ENCODE measurements around the gene C9orf85. TPM values are rescaled to one million over a fixed set of nuclear protein-coding genes. Genes with fewer than 3 reads are reported as not detected.
A peak's percentile ranks its signal among the peaks of the same experiment; 100 is the strongest.

C9orf85 gene
- total and polyA plus RNA-seq, 5 donors, result 6.3 to 8.3 (median 7.0) TPM

- DNase-seq (no peak), ATAC-seq (no peak)
- intact Hi-C loops (cut with DNase I), result no loop called here
- 44% methylated on average over 1 of the region's 1 CpG for WGBS
- Histone ChIP-seq H3K9me3 (ENCODE audit: control insufficient read depth, low read length) (no peaks in the 10 kb centered on the region), H3K27me3 (ENCODE audit: control insufficient read depth, insufficient read depth) (no peaks in the 10 kb centered on the region), H3K4me3 (ENCODE audit: low read length) (peak overlapping the region; percentile 89), H3K4me1 (ENCODE audit: control insufficient read depth, insufficient read depth, low read length) (peaks cover 4% of the 10 kb centered on the region), H3K27ac (ENCODE audit: low read length) (no peak overlapping the region)
Observed at GRCh38 chr9:71908825-71909224, 2.6 kb upstream of the C9orf85 start.

GRCh38 chr9:71909887-71910649 is 1.4 kb upstream of the C9orf85 start:
- Histone ChIP-seq H3K27me3 (ENCODE audit: control insufficient read depth, insufficient read depth) (no peaks in the 10 kb centered on the region), H3K9me3 (ENCODE audit: control insufficient read depth, low read length) (no peaks in the 10 kb centered on the region), H3K4me3 (ENCODE audit: low read length) (peak overlapping the region; percentile 89), H3K27ac (ENCODE audit: low read length) (peak overlapping the region; percentile 84), H3K4me1 (ENCODE audit: control insufficient read depth, insufficient read depth, low read length) (peaks cover 3% of the 10 kb centered on the region)
- ATAC-seq (peak; percentile 18 to 20), DNase-seq (peak; percentile 63 to 86 (median 83))
- intact Hi-C loops (cut with DNase I), result no loop called here
- under 1% methylated on average over 47 of the region's 47 CpGs for WGBS

GRCh38 chr9:71910650-71911060 is 784 bp upstream of the C9orf85 start:
- ATAC-seq, result peak; percentile 29 to 43

GRCh38 chr9:71911908-71912335 is 483 bp downstream of the C9orf85 start:
- intact Hi-C loops (cut with DNase I), result no loop called here

More at GRCh38 chr9:71910650-71911060, 784 bp upstream of the C9orf85 start:
- H3K4me3 ChIP-seq (ENCODE audit: low read length), result peak overlapping the region; percentile 89
- peak overlapping the region; percentile 84 for H3K27ac ChIP-seq (ENCODE audit: low read length)
- no peak for DNase-seq
- no peaks in the 10 kb centered on the region for H3K9me3 ChIP-seq (ENCODE audit: control insufficient read depth, low read length)
- no peaks in the 10 kb centered on the region for H3K27me3 ChIP-seq (ENCODE audit: control insufficient read depth, insufficient read depth)
- intact Hi-C loops (cut with DNase I), result no loop called here
- peaks cover 3% of the 10 kb centered on the region for H3K4me1 ChIP-seq (ENCODE audit: control insufficient read depth, insufficient read depth, low read length)
- WGBS, result under 1% methylated on average over 56 of the region's 56 CpGs

GRCh38 chr9:71915495-71915894 is 4.1 kb downstream of the C9orf85 start:
- intact Hi-C loops (cut with DNase I), result no loop called here
- H3K9me3 ChIP-seq (ENCODE audit: control insufficient read depth, low read length), result no peaks in the 10 kb centered on the region
- no peak for DNase-seq
- H3K4me3 ChIP-seq (ENCODE audit: low read length), result no peak overlapping the region
- no peak for ATAC-seq
- H3K4me1 ChIP-seq (ENCODE audit: control insufficient read depth, insufficient read depth, low read length), result peaks cover 3% of the 10 kb centered on the region
- H3K27ac ChIP-seq (ENCODE audit: low read length), result no peak overlapping the region
- no peaks in the 10 kb centered on the region for H3K27me3 ChIP-seq (ENCODE audit: control insufficient read depth, insufficient read depth)

More at GRCh38 chr9:71911908-71912335, 483 bp downstream of the C9orf85 start:
- peak in 2 of 3 donors; percentile 31 to 67 for DNase-seq
- H3K4me1 ChIP-seq (ENCODE audit: control insufficient read depth, insufficient read depth, low read length), result peaks cover 3% of the 10 kb centered on the region
- peak overlapping the region; percentile 58 for H3K4me3 ChIP-seq (ENCODE audit: low read length)
- peak in 1 of 2 donors; percentile 61 for ATAC-seq
- no peaks in the 10 kb centered on the region for H3K27me3 ChIP-seq (ENCODE audit: control insufficient read depth, insufficient read depth)
- peak overlapping the region; percentile 89 for H3K27ac ChIP-seq (ENCODE audit: low read length)
- 1% methylated on average over 9 of the region's 9 CpGs for WGBS
- H3K9me3 ChIP-seq (ENCODE audit: control insufficient read depth, low read length), result no peaks in the 10 kb centered on the region

GRCh38 chr9:71916834-71917534 is 5.5 kb downstream of the C9orf85 start:
- intact Hi-C loops (cut with DNase I), result no loop called here
- ATAC-seq (no peak), DNase-seq (no peak)
- Histone ChIP-seq H3K27ac (ENCODE audit: low read length) (no peak overlapping the region), H3K4me1 (ENCODE audit: control insufficient read depth, insufficient read depth, low read length) (peaks cover 3% of the 10 kb centered on the region), H3K4me3 (ENCODE audit: low read length) (no peak overlapping the region), H3K27me3 (ENCODE audit: control insufficient read depth, insufficient read depth) (no peaks in the 10 kb centered on the region), H3K9me3 (ENCODE audit: control insufficient read depth, low read length) (no peaks in the 10 kb centered on the region)

GRCh38 chr9:71918419-71918818 is 7.0 kb downstream of the C9orf85 start:
- DNase-seq, result no peak
- no peak overlapping the region for H3K4me3 ChIP-seq (ENCODE audit: low read length)
- no peak overlapping the region for H3K27ac ChIP-seq (ENCODE audit: low read length)
- intact Hi-C loops (cut with DNase I), result no loop called here
- no peaks in the 10 kb centered on the region for H3K27me3 ChIP-seq (ENCODE audit: control insufficient read depth, insufficient read depth)
- no peaks in the 10 kb centered on the region for H3K9me3 ChIP-seq (ENCODE audit: control insufficient read depth, low read length)
- WGBS, result 95% methylated on average over 5 of the region's 5 CpGs
- no peak for ATAC-seq
- H3K4me1 ChIP-seq (ENCODE audit: control insufficient read depth, insufficient read depth, low read length), result no peaks in the 10 kb centered on the region

- intact Hi-C loops (cut with DNase I), result no loop called here
- Histone ChIP-seq H3K27ac (ENCODE audit: low read length) (no peak overlapping the region), H3K4me1 (ENCODE audit: control insufficient read depth, insufficient read depth, low read length) (no peaks in the 10 kb centered on the region), H3K27me3 (ENCODE audit: control insufficient read depth, insufficient read depth) (no peaks in the 10 kb centered on the region), H3K9me3 (ENCODE audit: control insufficient read depth, low read length) (no peaks in the 10 kb centered on the region), H3K4me3 (ENCODE audit: low read length) (no peak overlapping the region)
- WGBS, result 82% methylated on average over 1 of the region's 1 CpG
- DNase-seq (no peak), ATAC-seq (no peak)
Observed at GRCh38 chr9:71920456-71921189, 9.2 kb downstream of the C9orf85 start.

GRCh38 chr9:71921190-71921814 is 9.9 kb downstream of the C9orf85 start:
- ATAC-seq (no peak), DNase-seq (no peak)
- Histone ChIP-seq H3K27me3 (ENCODE audit: control insufficient read depth, insufficient read depth) (no peaks in the 10 kb centered on the region), H3K4me1 (ENCODE audit: control insufficient read depth, insufficient read depth, low read length) (no peaks in the 10 kb centered on the region), H3K4me3 (ENCODE audit: low read length) (no peak overlapping the region), H3K27ac (ENCODE audit: low read length) (no peak overlapping the region), H3K9me3 (ENCODE audit: control insufficient read depth, low read length) (no peaks in the 10 kb centered on the region)
- intact Hi-C loops (cut with DNase I), result no loop called here

GRCh38 chr9:71924576-71924975 is 13.1 kb downstream of the C9orf85 start:
- H3K9me3 ChIP-seq (ENCODE audit: control insufficient read depth, low read length), result no peaks in the 10 kb centered on the region
- H3K27me3 ChIP-seq (ENCODE audit: control insufficient read depth, insufficient read depth), result no peaks in the 10 kb centered on the region
- intact Hi-C loops (cut with DNase I), result no loop called here
- no peaks in the 10 kb centered on the region for H3K4me1 ChIP-seq (ENCODE audit: control insufficient read depth, insufficient read depth, low read length)
- no peak for ATAC-seq
- H3K27ac ChIP-seq (ENCODE audit: low read length), result no peak overlapping the region
- H3K4me3 ChIP-seq (ENCODE audit: low read length), result no peak overlapping the region
- DNase-seq, result no peak

- intact Hi-C loops (cut with DNase I), result no loop called here
- no peak overlapping the region for H3K27ac ChIP-seq (ENCODE audit: low read length)
- no peak for ATAC-seq
Observed at GRCh38 chr9:71925834-71926233, 14.4 kb downstream of the C9orf85 start.

More at GRCh38 chr9:71925834-71926233, 14.4 kb downstream of the C9orf85 start:
- DNase-seq, result no peak
- Histone ChIP-seq H3K9me3 (ENCODE audit: control insufficient read depth, low read length) (no peaks in the 10 kb centered on the region), H3K4me3 (ENCODE audit: low read length) (no peak overlapping the region), H3K27me3 (ENCODE audit: control insufficient read depth, insufficient read depth) (no peaks in the 10 kb centered on the region), H3K4me1 (ENCODE audit: control insufficient read depth, insufficient read depth, low read length) (peaks cover 1% of the 10 kb centered on the region)

Data from right cardiac atrium (tissue), 5 donors.